ENCODE results near the gene ZNHIT6. TPM values are rescaled to one million over a fixed set of nuclear protein-coding genes. Genes with fewer than 3 reads are reported as not detected.
A peak's percentile ranks its signal among the peaks of the same experiment; 100 is the strongest.

ZNHIT6 gene
- total RNA-seq, 1 experiment from 2014 or later, result 31.3 TPM

DNA sequence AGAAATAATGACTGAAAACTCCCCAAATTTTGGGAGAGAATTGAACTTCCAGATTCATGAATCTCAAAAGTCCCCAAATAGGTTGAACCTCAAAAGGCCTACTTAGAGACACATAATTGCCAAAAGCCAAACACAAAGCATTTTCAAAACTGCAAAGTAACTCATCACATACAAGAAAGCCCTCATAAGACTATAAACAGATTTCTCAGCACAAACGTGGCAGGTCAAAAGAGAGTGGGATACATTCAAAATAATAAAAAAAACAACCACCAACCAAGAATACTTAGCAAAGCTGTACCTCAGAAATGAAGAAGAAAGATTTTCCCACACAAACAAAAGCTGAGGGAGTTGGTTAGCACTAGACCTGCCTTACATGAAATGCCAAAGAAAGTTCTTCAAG is 69.8 kb downstream of the ZNHIT6 start:
- Mint-ChIP-seq H3K36me3 (ENCODE audit: insufficient read depth, unreplicated experiment) (peaks cover 14% of the 10 kb centered on the region), H3K4me1 (ENCODE audit: insufficient read depth, unreplicated experiment) (no peaks in the 10 kb centered on the region), H3K27ac (ENCODE audit: low read depth, unreplicated experiment) (no peak overlapping the region), H3K9me3 (ENCODE audit: unreplicated experiment) (peaks cover 33% of the 10 kb centered on the region), H3K27me3 (ENCODE audit: insufficient read depth, unreplicated experiment) (no peaks in the 10 kb centered on the region), H3K4me3 (ENCODE audit: unreplicated experiment) (no peak overlapping the region)
- POLR2A ChIA-PET, result interaction anchor here (0.7 kb wide), 1 partner anchor 590 kb away, joined by 3 read pairs; no protein-coding TSS in a partner anchor
- TF ChIP-seq, protein P1, sequence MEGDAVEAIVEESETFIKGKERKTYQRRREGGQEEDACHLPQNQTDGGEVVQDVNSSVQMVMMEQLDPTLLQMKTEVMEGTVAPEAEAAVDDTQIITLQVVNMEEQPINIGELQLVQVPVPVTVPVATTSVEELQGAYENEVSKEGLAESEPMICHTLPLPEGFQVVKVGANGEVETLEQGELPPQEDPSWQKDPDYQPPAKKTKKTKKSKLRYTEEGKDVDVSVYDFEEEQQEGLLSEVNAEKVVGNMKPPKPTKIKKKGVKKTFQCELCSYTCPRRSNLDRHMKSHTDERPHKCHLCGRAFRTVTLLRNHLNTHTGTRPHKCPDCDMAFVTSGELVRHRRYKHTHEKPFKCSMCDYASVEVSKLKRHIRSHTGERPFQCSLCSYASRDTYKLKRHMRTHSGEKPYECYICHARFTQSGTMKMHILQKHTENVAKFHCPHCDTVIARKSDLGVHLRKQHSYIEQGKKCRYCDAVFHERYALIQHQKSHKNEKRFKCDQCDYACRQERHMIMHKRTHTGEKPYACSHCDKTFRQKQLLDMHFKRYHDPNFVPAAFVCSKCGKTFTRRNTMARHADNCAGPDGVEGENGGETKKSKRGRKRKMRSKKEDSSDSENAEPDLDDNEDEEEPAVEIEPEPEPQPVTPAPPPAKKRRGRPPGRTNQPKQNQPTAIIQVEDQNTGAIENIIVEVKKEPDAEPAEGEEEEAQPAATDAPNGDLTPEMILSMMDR (IDR thresholded peaks at IDR 0.05; ENCODE audit: unreplicated experiment), result no peak
- no TSS peak for BruUV-seq (replicated peaks)
- intact Hi-C loops (cut with micrococcal nuclease), result no loop called here
- CTCF ChIA-PET, result no interaction called here
- DNase-seq (ENCODE audit: unreplicated experiment), result no peak

DNA sequence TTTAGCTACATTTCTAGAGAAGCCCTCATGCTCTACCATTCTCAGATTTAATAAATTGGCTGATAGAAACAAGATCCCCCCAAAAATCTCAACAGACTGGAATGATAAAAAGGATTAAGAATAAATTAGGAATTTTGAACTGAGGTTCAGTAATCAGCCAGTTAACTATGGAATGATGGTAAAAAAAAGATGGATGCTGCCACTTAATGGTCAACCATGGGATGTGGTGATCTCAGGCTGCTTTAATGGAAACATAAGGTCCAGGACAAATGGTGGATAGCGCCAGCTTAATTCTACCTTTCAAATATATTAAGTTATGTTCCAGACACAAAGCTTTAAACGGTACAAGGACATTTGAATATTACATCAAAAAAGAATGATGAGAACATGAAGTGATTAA is 77.7 kb downstream of the ZNHIT6 start:
- H3K27ac Mint-ChIP-seq (ENCODE audit: low read depth, unreplicated experiment), result no peak overlapping the region
- TF ChIP-seq, protein P1 (IDR thresholded peaks at IDR 0.05; ENCODE audit: unreplicated experiment), result no peak
- BruUV-seq (replicated peaks), result no TSS peak
- no peaks in the 10 kb centered on the region for H3K27me3 Mint-ChIP-seq (ENCODE audit: insufficient read depth, unreplicated experiment)
- H3K36me3 Mint-ChIP-seq (ENCODE audit: insufficient read depth, unreplicated experiment), result no peaks in the 10 kb centered on the region
- intact Hi-C loops (cut with micrococcal nuclease), result no loop called here
- DNase-seq (ENCODE audit: unreplicated experiment), result peak; percentile 5
- ChIA-PET CTCF (interaction anchor here (0.6 to 3.3 kb wide), 8 partner anchors 12 to 430 kb away, joined by 3 to 11 read pairs (median 4); no protein-coding TSS in a partner anchor), POLR2A (interaction anchor here (0.7 to 2.8 kb wide), 4 partner anchors 10 to 50 kb away, joined by 3 to 16 read pairs (median 5); partner anchors contain the start of gene CCN1)
- no peak overlapping the region for H3K4me3 Mint-ChIP-seq (ENCODE audit: unreplicated experiment)
- no peaks in the 10 kb centered on the region for H3K9me3 Mint-ChIP-seq (ENCODE audit: unreplicated experiment)
- peaks cover 12% of the 10 kb centered on the region for H3K4me1 Mint-ChIP-seq (ENCODE audit: insufficient read depth, unreplicated experiment)

DNA sequence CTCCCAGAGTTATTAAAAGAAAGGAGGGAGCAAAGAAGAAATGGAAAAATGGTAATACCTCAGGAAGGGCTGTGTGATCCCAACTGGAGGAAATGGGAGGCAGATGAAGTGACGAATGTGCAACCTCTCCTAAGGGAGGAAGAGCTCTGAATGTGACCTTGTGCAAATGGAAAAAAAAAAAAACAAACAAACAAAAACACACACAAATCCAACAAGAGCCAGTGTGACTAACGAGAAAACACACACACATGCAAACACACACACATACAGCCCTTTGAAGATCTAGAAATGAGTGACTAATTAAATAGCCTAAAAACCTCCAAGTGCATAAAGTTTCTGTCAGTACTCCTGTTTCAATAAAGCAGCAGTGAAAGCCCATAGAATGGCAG is 78.7 kb downstream of the ZNHIT6 start:
- TF ChIP-seq, protein P1 (IDR thresholded peaks at IDR 0.05; ENCODE audit: unreplicated experiment), result no peak
- intact Hi-C loops (cut with micrococcal nuclease), result loop anchor here (5.0 kb wide), 1 partner anchor 47 kb away; the partner anchor contains the start of gene CCN1
- H3K9me3 Mint-ChIP-seq (ENCODE audit: unreplicated experiment), result no peaks in the 10 kb centered on the region
- peak overlapping the region; percentile 91 for H3K27ac Mint-ChIP-seq (ENCODE audit: low read depth, unreplicated experiment)
- no peaks in the 10 kb centered on the region for H3K27me3 Mint-ChIP-seq (ENCODE audit: insufficient read depth, unreplicated experiment)
- H3K4me1 Mint-ChIP-seq (ENCODE audit: insufficient read depth, unreplicated experiment), result peaks cover 12% of the 10 kb centered on the region
- no peak overlapping the region for H3K4me3 Mint-ChIP-seq (ENCODE audit: unreplicated experiment)
- DNase-seq (ENCODE audit: unreplicated experiment), result peak; percentile 1
- no peaks in the 10 kb centered on the region for H3K36me3 Mint-ChIP-seq (ENCODE audit: insufficient read depth, unreplicated experiment)
- ChIA-PET POLR2A (interaction anchor here (0.6 to 2.8 kb wide), 4 partner anchors 17 to 665 kb away, joined by 3 to 16 read pairs (median 3); no protein-coding TSS in a partner anchor), CTCF (interaction anchor here (0.6 to 3.3 kb wide), 7 partner anchors 11 to 321 kb away, joined by 3 to 11 read pairs (median 3); no protein-coding TSS in a partner anchor)
- no TSS peak for BruUV-seq (replicated peaks)

DNA sequence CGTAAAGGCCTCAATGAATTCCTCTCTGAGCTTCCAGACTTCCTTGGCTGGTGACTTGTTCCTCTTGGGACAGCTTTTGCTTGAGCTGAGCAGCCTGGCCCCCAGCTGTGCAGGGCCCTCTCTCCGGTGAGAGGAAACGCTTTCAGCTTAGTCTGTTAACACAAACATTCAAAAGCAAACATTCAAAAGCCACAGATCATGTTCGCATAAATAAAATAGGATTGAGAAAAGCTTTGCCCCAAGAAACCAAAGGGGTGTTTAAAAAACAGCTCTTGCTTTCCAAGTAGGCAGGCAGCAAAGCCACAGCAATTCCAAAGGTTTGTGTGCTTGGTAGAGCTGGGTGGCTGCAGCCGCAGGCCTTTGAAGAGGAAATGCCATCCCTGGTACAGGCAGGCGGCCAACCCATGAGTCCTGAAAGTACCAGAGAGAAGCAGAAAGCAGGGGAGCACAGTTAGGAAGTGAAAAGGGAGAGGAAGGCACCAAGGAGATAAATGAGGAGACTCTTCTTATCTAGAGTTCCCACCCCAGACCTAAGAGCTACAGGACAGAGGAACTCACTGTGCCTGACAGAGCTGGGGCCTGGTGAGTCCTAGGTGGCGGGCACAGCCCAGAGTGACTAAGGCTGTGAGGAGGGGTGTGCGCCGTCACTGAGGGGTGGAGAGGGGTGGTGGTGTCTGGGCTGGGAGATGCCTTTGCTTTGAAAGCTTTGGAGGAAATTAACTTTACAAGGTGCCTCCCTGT is 79.3 kb downstream of the ZNHIT6 start:
- Mint-ChIP-seq H3K4me1 (ENCODE audit: insufficient read depth, unreplicated experiment) (peaks cover 12% of the 10 kb centered on the region), H3K36me3 (ENCODE audit: insufficient read depth, unreplicated experiment) (no peaks in the 10 kb centered on the region), H3K9me3 (ENCODE audit: unreplicated experiment) (no peaks in the 10 kb centered on the region), H3K4me3 (ENCODE audit: unreplicated experiment) (peak overlapping the region; percentile 24), H3K27ac (ENCODE audit: low read depth, unreplicated experiment) (peak overlapping the region; percentile 91), H3K27me3 (ENCODE audit: insufficient read depth, unreplicated experiment) (no peaks in the 10 kb centered on the region)
- intact Hi-C loops (cut with micrococcal nuclease), result loop anchor here (5.0 kb wide), 1 partner anchor 47 kb away; the partner anchor contains the start of gene CCN1
- DNase-seq (ENCODE audit: unreplicated experiment), result peak; percentile 68
- POLR2A ChIA-PET, result interaction anchor here (0.6 to 2.8 kb wide), 6 partner anchors 17 to 665 kb away, joined by 3 to 16 read pairs (median 3); partner anchors contain the start of gene CCN1
- BruUV-seq (replicated peaks), result no TSS peak
- TF ChIP-seq, protein P1 (IDR thresholded peaks at IDR 0.05; ENCODE audit: unreplicated experiment), result no peak
- CTCF ChIA-PET, result interaction anchor here (0.6 to 3.3 kb wide), 5 partner anchors 10 to 321 kb away, joined by 3 to 11 read pairs (median 4); no protein-coding TSS in a partner anchor
